Breast epithelium (tissue), 4 donors: ENCODE measurements around the gene TIMM44. TPM values are rescaled to one million over a fixed set of nuclear protein-coding genes. Genes with fewer than 3 reads are reported as not detected.
A peak's percentile ranks its signal among the peaks of the same experiment; 100 is the strongest.

Source experiments
- DNase-seq, 2 donors: peaks; one replicate each; pipeline ENCODE4 v3.0.0-alpha.2; 2019; ENCODE audit warnings: low spot score in 2 of 2
- H3K27ac ChIP-seq, 2 donors: fragments of 200-600 bp; sonication (generic) in 1 of 2; one replicate each; pipeline ENCODE4 v1.5.1; 2016 to 2019; ENCODE audit warnings: mild to moderate bottlenecking in 1 of 2
- H3K27me3 ChIP-seq, 2 donors: fragments of 200-600 bp; sonication (generic) in 1 of 2; one replicate each; pipeline versions ENCODE4 v1.5.1 to v1.6.0; 2017 to 2019; ENCODE audit warnings: control low read depth in 1 of 2, mild to moderate bottlenecking in 1 of 2
- H3K36me3 ChIP-seq: fragments of 200-600 bp; one replicate; pipeline ENCODE4 v1.5.1; 2019
- H3K4me1 ChIP-seq, 2 donors: fragments of 200-600 bp; sonication (generic); one replicate each; pipeline ENCODE4 v1.5.1; 2016 to 2019; ENCODE audit warnings: control low read depth in 1 of 2
- H3K4me3 ChIP-seq, 3 donors: fragments of 200-600 bp; sonication (generic); 1 replicate in 2 of 3; 2 replicates in 1 of 3; pipeline ENCODE4 v1.5.1; 2016 to 2019; ENCODE audit warnings: mild to moderate bottlenecking in 3 of 3, moderate library complexity in 2 of 3
- H3K9me3 ChIP-seq, 2 donors: fragments of 200-600 bp; sonication (generic) in 1 of 2; one replicate each; pipeline ENCODE4 v1.5.1; 2016 to 2019; ENCODE audit warnings: control low read depth in 1 of 2
- CTCF ChIP-seq, 3 donors: fragments of 450-650 bp; IDR thresholded peaks; one replicate each; pipeline ENCODE4 v1.5.1; 2016 to 2017; ENCODE audit warnings: antibody characterized with exemption in 3 of 3, mild to moderate bottlenecking in 3 of 3, moderate library complexity in 3 of 3
- POLR2A ChIP-seq: fragments of 450-650 bp; IDR thresholded peaks from one replicate; pipeline ENCODE4 v1.6.1; 2016; ENCODE audit warnings: antibody characterized with exemption, mild to moderate bottlenecking, moderate library complexity
- POLR2AphosphoS5 ChIP-seq, 3 donors: sonication (generic); formaldehyde crosslinking; IDR thresholded peaks; one replicate each; pipeline ENCODE4 v1.6.1; 2017; ENCODE audit warnings: antibody characterized with exemption in 3 of 3
- intact Hi-C: fragments of 100-400 bp; cut with DNase I; formaldehyde crosslinking; loops from one replicate; pipeline ENCODE4 v1.15.1; 2023; ENCODE audit warnings: low total_unique reads
- total RNA-seq, 3 donors: library from RNA; depleted of rRNA; stranded (reverse); fragments of >200 nt; gene quantifications; one replicate each; pipeline ENCODE4 v1.1.0, GENCODE V29; 2016

TIMM44 gene
- total RNA-seq, 3 donors from 2014 or later, result 29.3 to 59.6 (median 57.8) TPM

- H3K27ac ChIP-seq, result peak overlapping the region; percentile 96 to 97
- peak overlapping the region in 1 of 3 donors; percentile 43 for H3K4me3 ChIP-seq
Measured at GRCh38 chr19:7927605-7928333, 15.7 kb downstream of the TIMM44 start.

DNA sequence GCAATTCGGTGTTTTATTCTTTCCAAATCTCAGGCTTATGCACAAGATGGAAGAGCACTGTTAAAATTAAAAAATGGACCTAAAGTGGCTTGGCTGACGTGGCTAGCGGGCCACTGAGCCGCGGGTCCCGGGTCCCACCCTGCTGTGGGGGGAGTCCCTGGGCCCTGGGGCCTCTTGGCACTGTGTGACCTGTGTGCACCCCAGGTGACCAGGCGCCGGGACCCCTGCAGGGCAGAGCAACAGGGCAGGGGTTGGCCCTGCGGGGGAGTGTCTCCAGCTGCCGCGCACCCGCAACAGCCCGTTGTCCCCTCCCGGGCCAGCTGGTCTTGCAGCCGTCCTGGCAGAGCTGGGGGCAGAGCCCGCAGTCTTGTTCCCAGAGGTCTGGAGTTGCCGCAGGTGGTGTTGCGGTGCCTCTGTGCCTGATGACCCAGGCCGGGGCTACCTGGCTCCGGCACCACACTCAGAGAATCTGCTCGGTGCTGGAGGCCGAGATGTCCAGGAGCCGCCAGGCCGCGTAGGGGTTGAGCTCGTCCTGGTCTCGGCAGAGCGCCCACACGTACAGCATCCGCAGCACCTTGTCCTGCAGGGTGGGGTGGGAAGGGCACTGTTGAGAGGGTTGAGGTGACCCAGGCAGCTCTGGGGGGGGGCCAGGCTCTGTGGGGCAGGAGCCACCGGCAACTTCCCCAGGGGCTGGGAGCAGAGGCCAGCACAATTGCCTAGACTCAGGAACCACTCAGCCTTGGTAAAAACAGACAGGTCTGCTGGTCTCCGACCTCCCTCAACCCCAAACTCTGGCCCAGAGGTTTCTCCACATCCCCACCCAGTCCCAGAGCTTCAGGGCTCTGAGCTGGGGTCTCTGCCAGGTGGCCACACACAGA is 16.5 kb downstream of the TIMM44 start:
- DNase-seq, result no peak
- intact Hi-C loops, result no loop called here
- H3K36me3 ChIP-seq, result peaks cover 6% of the 10 kb centered on the region
- H3K27ac ChIP-seq, result peak overlapping the region; percentile 96 to 97
- H3K4me3 ChIP-seq, result peak overlapping the region; percentile 41 to 72 (median 60)
- H3K9me3 ChIP-seq, result no peaks in the 10 kb centered on the region
- H3K27me3 ChIP-seq, result no peaks in the 10 kb centered on the region
- H3K4me1 ChIP-seq, result peaks cover 30 to 32% of the 10 kb centered on the region in 2 donors
- no peak for TF ChIP-seq CTCF (IDR thresholded peaks at IDR 0.05)
- no peak for TF ChIP-seq POLR2AphosphoS5 (IDR thresholded peaks at IDR 0.05)
- no peak for TF ChIP-seq POLR2A

More at GRCh38 chr19:7927605-7928333, 15.7 kb downstream of the TIMM44 start:
- Histone ChIP-seq H3K36me3 (peaks cover 14% of the 10 kb centered on the region), H3K27me3 (no peaks in the 10 kb centered on the region), H3K4me1 (peaks cover 27 to 32% of the 10 kb centered on the region in 2 donors), H3K9me3 (no peaks in the 10 kb centered on the region)
- intact Hi-C loops, result no loop called here
- TF ChIP-seq POLR2A (no peak), CTCF (IDR thresholded peaks at IDR 0.05) (no peak), POLR2AphosphoS5 (IDR thresholded peaks at IDR 0.05) (no peak)
- DNase-seq, result peak in 1 of 2 donors; percentile 67

DNA sequence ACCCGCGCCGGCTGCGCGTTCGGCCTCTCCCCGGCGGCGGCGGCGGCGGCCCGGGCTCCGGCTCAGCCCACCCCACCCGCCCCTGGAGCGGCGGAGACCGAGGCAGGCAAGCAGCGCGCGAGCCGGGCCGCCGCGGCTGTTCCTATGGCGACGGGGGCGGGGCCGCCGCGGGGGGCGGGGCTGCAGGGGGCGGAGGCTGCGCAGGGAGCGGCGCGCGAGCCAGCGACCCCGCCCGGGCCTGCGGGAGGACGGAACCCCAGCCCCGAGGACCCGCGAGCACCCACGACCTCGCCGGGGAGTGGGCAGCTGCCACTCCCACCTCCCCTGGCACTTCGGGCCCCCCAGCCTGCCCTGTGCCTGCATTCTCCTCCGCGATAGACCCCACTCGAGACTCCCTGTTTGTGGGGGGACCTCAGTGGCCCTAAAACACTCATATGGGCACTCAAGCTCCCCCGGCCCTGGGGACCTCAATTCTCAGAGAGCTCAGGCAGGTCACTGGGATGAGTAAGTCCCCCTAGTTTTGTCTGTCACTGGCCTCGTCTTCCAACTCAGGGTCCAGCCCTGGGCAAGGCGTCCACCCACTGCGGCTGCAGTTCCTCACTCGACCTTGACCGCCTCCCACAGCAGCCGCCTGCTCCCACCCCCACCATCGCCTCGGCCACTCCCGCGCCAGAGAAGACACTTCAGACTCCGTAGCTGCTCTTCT is 17.3 kb downstream of the TIMM44 start, which contains the start of gene CTXN1:
Gene CTXN1 (minus strand): TSS at position 115 of the 706 bp plus-strand sequence. CDS start 597 bp downstream, outside the sequence.
- intact Hi-C loops, result no loop called here
- DNase-seq, result peak in 1 of 2 donors; percentile 71
- H3K4me1 ChIP-seq, result peaks cover 37 to 38% of the 10 kb centered on the region in 2 donors
- peak within 1 kb of the TSS; percentile 96 to 97 for H3K27ac ChIP-seq
- no peaks in the 10 kb centered on the region for H3K9me3 ChIP-seq
- no peaks in the 10 kb centered on the region for H3K27me3 ChIP-seq
- no peak for TF ChIP-seq POLR2A
- no peak for TF ChIP-seq POLR2AphosphoS5 (IDR thresholded peaks at IDR 0.05)
- no peak for TF ChIP-seq CTCF (IDR thresholded peaks at IDR 0.05)
- H3K4me3 ChIP-seq, result peak within 1 kb of the TSS; percentile 41 to 72 (median 60)
- no peaks in the 10 kb centered on the region for H3K36me3 ChIP-seq

- peak; percentile 51 to 67 (median 64) for TF ChIP-seq CTCF (IDR thresholded peaks at IDR 0.05)
- peak in 1 of 3 donors; percentile 11 for TF ChIP-seq POLR2AphosphoS5 (IDR thresholded peaks at IDR 0.05)
- TF ChIP-seq POLR2A, result no peak
- peak in 1 of 2 donors; percentile 54 for DNase-seq
- no peaks in the 10 kb centered on the region for H3K27me3 ChIP-seq
- peak overlapping the region; percentile 25 to 96 for H3K27ac ChIP-seq
- no peaks in the 10 kb centered on the region for H3K36me3 ChIP-seq
- H3K9me3 ChIP-seq, result no peaks in the 10 kb centered on the region
- intact Hi-C loops, result no loop called here
- H3K4me1 ChIP-seq, result peaks cover 37 to 39% of the 10 kb centered on the region in 2 donors
- peak overlapping the region; percentile 41 to 72 (median 60) for H3K4me3 ChIP-seq
Measured at GRCh38 chr19:7925171-7925851, 18.2 kb downstream of the TIMM44 start.
